ENCODE results near the gene RIOX2. TPM values are rescaled to one million over a fixed set of nuclear protein-coding genes. Genes with fewer than 3 reads are reported as not detected.

RIOX2 gene
- total and polyA plus RNA-seq, 2 experiments from 2014 or later, result 29.1 to 36.4 TPM

DNA sequence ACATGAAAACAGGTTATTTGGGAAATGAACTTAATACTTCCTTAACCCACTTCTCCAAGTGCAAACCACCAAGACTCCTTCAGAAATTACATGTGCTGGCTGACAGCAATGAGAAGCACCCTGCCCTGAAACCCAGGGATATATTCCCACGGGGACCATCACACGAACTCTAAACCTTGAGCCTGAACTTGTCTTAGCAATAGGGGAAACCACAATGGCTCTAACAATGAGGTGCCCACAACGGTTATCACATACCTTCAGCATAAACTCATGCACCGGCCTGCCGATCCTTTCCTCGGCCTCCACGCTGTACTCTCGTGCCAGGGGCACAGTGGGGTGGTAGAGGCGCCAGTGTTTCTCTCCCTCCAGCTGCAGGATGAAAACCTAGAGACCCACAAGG is 13.4 kb downstream of the RIOX2 start:
- H3K4me2 ChIP-seq (ENCODE audit: unreplicated experiment), result no peak overlapping the region
- DNase-seq, result no peak
- H3K9me2 ChIP-seq (ENCODE audit: insufficient read depth), result no peaks in the 10 kb centered on the region
- in situ Hi-C loops (cut with MboI), result no loop called here
- H3K27ac ChIP-seq, result no peak overlapping the region
- no peak for TF ChIP-seq EZH2 (IDR thresholded peaks at IDR 0.05; ENCODE audit: insufficient read depth, poor library complexity, severe bottlenecking)
- TF ChIP-seq EZH2phosphoT487 (IDR thresholded peaks at IDR 0.05; ENCODE audit: insufficient read depth, low read depth), result no peak
- no peaks in the 10 kb centered on the region for H3F3A ChIP-seq (ENCODE audit: insufficient read depth)
- no peaks in the 10 kb centered on the region for H4K20me1 ChIP-seq (ENCODE audit: insufficient read depth)
- H2AFZ ChIP-seq, result no peak overlapping the region
- peaks cover 17% of the 10 kb centered on the region for H3K36me3 ChIP-seq (ENCODE audit: low read depth)
- H3K9ac ChIP-seq, result no peak overlapping the region
- H3K4me3 ChIP-seq, result no peak overlapping the region
- WGBS, 2 experiments (ENCODE audit: low coverage in 1 of 2, low lambda C conversion rate in 2 of 2, missing lambda C conversion rate in 2 of 2), result 89 to 92% methylated on average over 8 to 9 of the region's 9 CpGs
- peaks cover 34% of the 10 kb centered on the region for H3K79me2 ChIP-seq (ENCODE audit: insufficient read depth)
- no peaks in the 10 kb centered on the region for H3K27me3 ChIP-seq (replicated peaks; ENCODE audit: insufficient read depth)
- H3K4me1 ChIP-seq (ENCODE audit: insufficient read depth), result no peaks in the 10 kb centered on the region
- no peaks in the 10 kb centered on the region for H3K9me3 ChIP-seq (ENCODE audit: low read depth)

- TF ChIP-seq EZH2phosphoT487 (IDR thresholded peaks at IDR 0.05; ENCODE audit: insufficient read depth, low read depth), result no peak
- no peak for TF ChIP-seq EZH2 (IDR thresholded peaks at IDR 0.05; ENCODE audit: insufficient read depth, poor library complexity, severe bottlenecking)
- H3K4me1 ChIP-seq (ENCODE audit: insufficient read depth), result no peaks in the 10 kb centered on the region
- WGBS, 2 experiments (ENCODE audit: low coverage in 1 of 2, low lambda C conversion rate in 2 of 2, missing lambda C conversion rate in 2 of 2), result 95 to 96% methylated on average over 2 of the region's 2 CpGs
- no peaks in the 10 kb centered on the region for H3K9me2 ChIP-seq (ENCODE audit: insufficient read depth)
- H3K36me3 ChIP-seq (ENCODE audit: low read depth), result peaks cover 21% of the 10 kb centered on the region
- H3K79me2 ChIP-seq (ENCODE audit: insufficient read depth), result peaks cover 30% of the 10 kb centered on the region
- H2AFZ ChIP-seq, result no peak overlapping the region
- no peak overlapping the region for H3K4me2 ChIP-seq (ENCODE audit: unreplicated experiment)
- H3K27ac ChIP-seq, result no peak overlapping the region
- H3K9me3 ChIP-seq (ENCODE audit: low read depth), result no peaks in the 10 kb centered on the region
- in situ Hi-C loops (cut with MboI), result no loop called here
- no peak for DNase-seq
- no peak overlapping the region for H3K4me3 ChIP-seq
- no peaks in the 10 kb centered on the region for H4K20me1 ChIP-seq (ENCODE audit: insufficient read depth)
- H3K9ac ChIP-seq, result no peak overlapping the region
- H3F3A ChIP-seq (ENCODE audit: insufficient read depth), result 0 out of 2 replicates have a peak, but pooled peaks cover under 1% of the 10 kb centered on the region
- H3K27me3 ChIP-seq (replicated peaks; ENCODE audit: insufficient read depth), result no peaks in the 10 kb centered on the region
Observed at GRCh38 chr3:97958396-97958795, 13.8 kb downstream of the RIOX2 start.

DNA sequence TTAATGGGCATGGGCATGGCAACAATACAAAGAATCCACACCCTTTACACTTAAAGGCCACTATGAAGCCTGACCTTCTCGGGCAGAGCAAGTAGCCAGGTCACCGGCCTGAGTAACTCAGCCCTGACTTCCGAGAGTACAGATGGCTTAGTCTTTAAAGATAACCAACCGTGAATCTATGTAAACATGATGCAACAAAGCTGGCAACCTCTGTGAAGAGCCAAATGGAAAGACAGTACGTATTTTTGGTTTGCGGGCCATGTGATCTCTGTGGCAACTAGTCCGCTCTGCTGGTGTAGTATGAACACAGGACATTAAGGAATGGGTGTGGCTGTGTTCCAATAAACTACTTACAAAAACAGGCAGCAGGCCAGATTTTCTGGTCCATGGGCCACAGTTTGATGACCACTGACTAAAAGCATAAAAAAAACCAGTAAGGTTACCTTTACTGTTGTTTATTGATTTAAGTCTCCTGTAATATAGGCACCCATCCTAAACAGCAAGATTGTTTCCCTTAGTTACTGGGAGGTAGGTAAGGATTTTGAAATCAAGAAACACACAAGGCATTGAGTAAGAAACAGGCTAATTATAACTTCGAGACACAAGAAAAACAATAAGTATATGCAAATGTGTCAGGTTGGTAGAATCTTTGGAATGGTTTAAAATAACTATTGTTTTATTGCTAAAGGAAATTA is 14.5 kb downstream of the RIOX2 start:
- Histone ChIP-seq H2AFZ (no peak overlapping the region), H3K27me3 (replicated peaks; ENCODE audit: insufficient read depth) (no peaks in the 10 kb centered on the region), H3F3A (ENCODE audit: insufficient read depth) (0 out of 2 replicates have a peak, but pooled peaks cover 6% of the 10 kb centered on the region), H3K4me3 (no peak overlapping the region), H3K4me1 (ENCODE audit: insufficient read depth) (peaks cover under 1% of the 10 kb centered on the region; the same call in 1 of the 2 replicates), H3K36me3 (ENCODE audit: low read depth) (peaks cover 21% of the 10 kb centered on the region), H3K4me2 (ENCODE audit: unreplicated experiment) (no peak overlapping the region), H3K9ac (no peak overlapping the region), H3K9me2 (ENCODE audit: insufficient read depth) (no peaks in the 10 kb centered on the region), H3K79me2 (ENCODE audit: insufficient read depth) (peaks cover 24% of the 10 kb centered on the region), H3K9me3 (ENCODE audit: low read depth) (no peaks in the 10 kb centered on the region), H3K27ac (no peak overlapping the region), H4K20me1 (ENCODE audit: insufficient read depth) (no peaks in the 10 kb centered on the region)
- DNase-seq, result no peak
- no peak for TF ChIP-seq EZH2phosphoT487 (IDR thresholded peaks at IDR 0.05; ENCODE audit: insufficient read depth, low read depth)
- no peak for TF ChIP-seq EZH2 (IDR thresholded peaks at IDR 0.05; ENCODE audit: insufficient read depth, poor library complexity, severe bottlenecking)
- in situ Hi-C loops (cut with MboI), result no loop called here
- WGBS, 2 experiments (ENCODE audit: low coverage in 1 of 2, low lambda C conversion rate in 2 of 2, missing lambda C conversion rate in 2 of 2), result 92 to 93% methylated on average over 8 of the region's 8 CpGs

DNA sequence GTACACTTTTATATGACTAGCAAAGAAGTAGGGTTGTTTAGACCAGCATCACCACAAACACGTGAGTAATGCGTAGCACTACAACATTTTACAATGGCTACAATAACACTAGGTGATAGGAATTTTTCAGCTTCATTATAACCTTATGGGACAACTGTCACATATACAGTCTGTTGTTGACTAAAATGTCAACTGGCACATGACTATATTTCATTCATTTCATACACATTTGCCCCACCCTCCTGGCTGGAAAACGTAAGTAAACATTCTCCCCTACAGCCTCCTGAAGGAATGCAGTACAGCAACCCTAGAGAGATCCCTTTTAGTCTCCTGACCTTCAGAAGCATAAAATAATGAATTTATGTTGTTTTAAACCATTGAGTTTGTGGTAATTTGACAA is 16.2 kb downstream of the RIOX2 start:
- peaks cover 9% of the 10 kb centered on the region; the same call in 1 of the 2 replicates for H3K4me1 ChIP-seq (ENCODE audit: insufficient read depth)
- no peaks in the 10 kb centered on the region for H3K9me3 ChIP-seq (ENCODE audit: low read depth)
- H3K27ac ChIP-seq, result no peak overlapping the region
- in situ Hi-C loops (cut with MboI), result no loop called here
- H3K79me2 ChIP-seq (ENCODE audit: insufficient read depth), result peaks cover 9% of the 10 kb centered on the region; the same call in 1 of the 2 replicates
- no peak for DNase-seq
- 92 to 93% methylated on average over 3 of the region's 3 CpGs for WGBS, 2 experiments (ENCODE audit: low coverage in 1 of 2, low lambda C conversion rate in 2 of 2, missing lambda C conversion rate in 2 of 2)
- peaks cover 10% of the 10 kb centered on the region; the same call in 1 of the 2 replicates for H3F3A ChIP-seq (ENCODE audit: insufficient read depth)
- no peak overlapping the region for H3K4me2 ChIP-seq (ENCODE audit: unreplicated experiment)
- no peaks in the 10 kb centered on the region for H4K20me1 ChIP-seq (ENCODE audit: insufficient read depth)
- no peak overlapping the region for H3K4me3 ChIP-seq
- no peak for TF ChIP-seq EZH2phosphoT487 (IDR thresholded peaks at IDR 0.05; ENCODE audit: insufficient read depth, low read depth)
- no peak for TF ChIP-seq EZH2 (IDR thresholded peaks at IDR 0.05; ENCODE audit: insufficient read depth, poor library complexity, severe bottlenecking)
- no peaks in the 10 kb centered on the region for H3K9me2 ChIP-seq (ENCODE audit: insufficient read depth)
- H3K27me3 ChIP-seq (replicated peaks; ENCODE audit: insufficient read depth), result no peaks in the 10 kb centered on the region
- H2AFZ ChIP-seq, result no peak overlapping the region
- H3K9ac ChIP-seq, result no peak overlapping the region
- peaks cover 27% of the 10 kb centered on the region for H3K36me3 ChIP-seq (ENCODE audit: low read depth)

Measured in GM23248 (cell line).